ENCODE measurements around the gene PDK3. TPM values are rescaled to one million over a fixed set of nuclear protein-coding genes. Genes with fewer than 3 reads are reported as not detected.

PDK3 gene
- total and polyA plus RNA-seq, 2 donors, result 7.6 to 12.5 TPM

Other genes starting within 250 kb of the PDK3 start
- not detected for gene SUPT20HL2, start 151.2 kb upstream of the PDK3 start, total RNA-seq
- not detected for gene SUPT20HL2, start 151.2 kb upstream of the PDK3 start, polyA plus RNA-seq
- gene SUPT20HL1, start 104.6 kb upstream of the PDK3 start, total RNA-seq, result not detected
- 0.02 TPM for gene SUPT20HL1, start 104.6 kb upstream of the PDK3 start, polyA plus RNA-seq
- gene PCYT1B, start 182.1 kb downstream of the PDK3 start, total RNA-seq, result 0.38 TPM
- gene PCYT1B, start 182.1 kb downstream of the PDK3 start, polyA plus RNA-seq, result 0.37 TPM
- gene POLA1, start 228.6 kb downstream of the PDK3 start, total RNA-seq, result 21.1 TPM
- 3.5 TPM for gene POLA1, start 228.6 kb downstream of the PDK3 start, polyA plus RNA-seq

Data from thymus (tissue), 2 donors.